HG02981 (cell line): ENCODE results near the gene RAB24.
"Not testable (repeated sequence)": the region's sequence is repeated elsewhere in the genome, so short reads cannot be mapped to it uniquely, and the experiment has no call there.

Source experiments
- ATAC-seq: cut with Tn5 transposase; IDR thresholded peaks from one replicate; pipeline ENCODE4 v1.9.1; 2021; ENCODE audit warnings: mild to moderate bottlenecking, moderate library complexity; ENCODE audit not compliant: unreplicated experiment

The RAB24 gene

GRCh38 chr5:177311723-177312648 lies 8.5 kb upstream of the RAB24 start, which contains the start of gene MXD3:
Gene MXD3, minus strand, starts transcription at chr5:177311898. Its CDS starts 68 bp downstream, at chr5:177311830.
- ATAC-seq = peak; percentile 70

- no peak for ATAC-seq
Observed at GRCh38 chr5:177311392-177311722, 7.8 kb upstream of the RAB24 start.

GRCh38 chr5:177310757-177311391 lies 7.4 kb upstream of the RAB24 start:
- no peak for ATAC-seq

- ATAC-seq = no peak
Observed at GRCh38 chr5:177310332-177310731, 6.8 kb upstream of the RAB24 start.

GRCh38 chr5:177309351-177310191 lies 6.1 kb upstream of the RAB24 start:
- no peak for ATAC-seq

GRCh38 chr5:177308740-177309139 lies 5.2 kb upstream of the RAB24 start:
- no peak for ATAC-seq

GRCh38 chr5:177307544-177308363 lies 4.2 kb upstream of the RAB24 start:
- ATAC-seq = no peak

GRCh38 chr5:177306674-177307543 lies 3.4 kb upstream of the RAB24 start:
- no peak for ATAC-seq

GRCh38 chr5:177306103-177306640 lies 2.7 kb upstream of the RAB24 start:
- ATAC-seq = not testable (repeated sequence)

GRCh38 chr5:177304392-177305119 lies 1.0 kb upstream of the RAB24 start:
- no peak for ATAC-seq

GRCh38 chr5:177303925-177304391 lies 439 bp upstream of the RAB24 start:
- peak; percentile 5 for ATAC-seq

GRCh38 chr5:177302354-177303110 lies 987 bp downstream of the RAB24 start:
- ATAC-seq = no peak

- ATAC-seq = no peak
Observed at GRCh38 chr5:177301503-177302165, 1.9 kb downstream of the RAB24 start.

GRCh38 chr5:177300951-177301350 lies 2.6 kb downstream of the RAB24 start:
- no peak for ATAC-seq

- ATAC-seq = peak; percentile 55
Observed at GRCh38 chr5:177300236-177300880, 3.2 kb downstream of the RAB24 start.

- no peak for ATAC-seq
Observed at GRCh38 chr5:177299697-177300096, 3.8 kb downstream of the RAB24 start.

- ATAC-seq = no peak
Observed at GRCh38 chr5:177297922-177298321, 5.6 kb downstream of the RAB24 start.
